Body of pancreas (tissue), 4 donors: Measurements from ENCODE around the gene HTT. TPM values are rescaled to one million over a fixed set of nuclear protein-coding genes. Genes with fewer than 3 reads are reported as not detected.

ENCODE experiments used
- ATAC-seq: fragments of 150-250 bp; one replicate; pipeline ENCODE4 v1.9.1; 2016
- DNase-seq, 4 donors: peaks; one replicate each; pipeline ENCODE4 v3.0.0-alpha.2; 2019
- H3K27ac ChIP-seq, 4 donors: fragments of 200-600 bp; sonication (generic); 1 replicate in 3 of 4; 2 replicates in 1 of 4; pipeline versions ENCODE4 v1.5.1 to v1.6.1; 2016 to 2019; ENCODE audit warnings: mild to moderate bottlenecking in 1 of 4, mixed read lengths in 1 of 4, moderate library complexity in 1 of 4
- H3K27me3 ChIP-seq, 2 donors: fragments of 200-600 bp; sonication (generic); one replicate each; pipeline ENCODE4 v1.6.0; 2016; ENCODE audit warnings: mild to moderate bottlenecking in 1 of 2
- H3K36me3 ChIP-seq, 2 donors: fragments of 200-600 bp; sonication (generic); replicated peaks in 1 of 2; 2 replicates each; pipeline ENCODE4 v1.5.1; 2016; ENCODE audit warnings: low read depth in 2 of 2; ENCODE audit not compliant: insufficient read depth in 1 of 2
- H3K4me1 ChIP-seq: fragments of 200-600 bp; sonication (generic); one replicate; pipeline ENCODE4 v1.6.0; 2016
- H3K4me3 ChIP-seq, 2 donors: fragments of 200-600 bp; sonication (generic); 1 replicate in 1 of 2; 2 replicates in 1 of 2; pipeline ENCODE4 v1.5.1; 2016 to 2019
- H3K9me3 ChIP-seq, 3 donors: fragments of 200-600 bp; sonication (generic); 1 replicate in 2 of 3; 2 replicates in 1 of 3; pipeline ENCODE4 v1.5.1; 2016
- POLR2A ChIP-seq, 3 donors: fragments of 450-650 bp; IDR thresholded peaks; one replicate each; pipeline ENCODE4 v1.6.1; 2016; ENCODE audit warnings: antibody characterized with exemption in 3 of 3, mild to moderate bottlenecking in 2 of 3
- WGBS, 2 donors: methylation state at CpG; one replicate each; pipeline ENCODE4 v1.1.5; 2017; 5-methylcytosine and 5-hydroxymethylcytosine counted together
- intact Hi-C: fragments of 100-400 bp; cut with DNase I; formaldehyde crosslinking; loops from one replicate; pipeline ENCODE4 v1.15.1; 2023
- total RNA-seq, 2 donors: library from RNA; depleted of rRNA; stranded (reverse); fragments of >200 nt; gene quantifications; one replicate each; pipeline ENCODE4 v1.1.0, GENCODE V29; 2016
- TF ChIP-seq, protein P1 (sequence below), 7 experiments: fragments of 450-650 bp in 4 of 7; fragments of 200-600 bp in 3 of 7; sonication (generic) in 3 of 7; IDR thresholded peaks; one replicate each; pipeline ENCODE4 v1.5.1; 2016 to 2019; ENCODE audit warnings: antibody characterized with exemption in 7 of 7

Gene HTT
- total RNA-seq, 2 donors from 2014 or later = 40.5 to 115 TPM

DNA sequence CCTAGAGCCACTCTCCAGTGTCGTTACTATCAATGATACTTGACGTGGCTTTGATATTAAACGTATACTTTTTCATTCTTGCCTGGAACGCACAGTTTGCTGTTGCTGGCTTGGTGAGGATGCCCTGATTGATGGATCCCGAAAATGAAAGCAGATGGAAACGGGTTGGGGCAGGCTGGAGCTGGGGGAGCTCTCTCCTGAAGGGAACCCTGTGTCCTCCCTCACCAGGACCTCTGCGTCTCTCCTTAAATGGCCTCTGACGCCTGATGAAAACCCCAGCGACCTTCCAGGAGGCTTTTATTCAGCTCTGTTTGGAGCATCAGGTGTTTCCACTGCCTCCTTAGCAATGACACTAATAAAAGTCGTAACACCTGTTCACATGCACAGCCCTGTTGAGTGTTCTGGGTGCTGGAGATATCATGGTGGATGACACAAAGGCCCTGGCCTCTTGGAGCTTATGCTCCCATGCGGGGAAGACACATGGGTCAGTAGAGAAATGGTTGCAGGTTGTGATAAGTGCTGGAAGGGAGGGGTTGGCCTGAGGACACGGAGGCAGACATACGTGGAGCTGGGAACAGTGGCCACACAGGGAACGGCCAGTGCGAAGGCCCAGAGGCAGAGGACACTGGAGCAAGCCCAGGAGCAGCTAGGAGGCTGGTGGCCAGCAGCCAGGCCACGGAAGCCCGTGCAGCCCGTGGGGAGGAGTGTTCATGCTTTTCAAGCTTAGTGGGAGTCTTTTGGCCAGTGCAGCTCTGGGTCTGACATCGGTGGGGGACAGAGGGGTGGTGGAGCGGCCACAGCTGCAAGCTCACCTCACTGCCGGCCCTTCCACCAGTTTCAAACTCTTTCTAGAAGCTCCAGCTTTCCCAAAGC is 182.0 kb downstream of the HTT start:
- 85 to 92% methylated on average over 18 to 19 of the region's 21 CpGs for WGBS, 2 donors
- Histone ChIP-seq H3K36me3 (no peaks in the 10 kb centered on the region), H3K4me1 (no peaks in the 10 kb centered on the region), H3K27me3 (no peaks in the 10 kb centered on the region), H3K27ac (no peak overlapping the region), H3K4me3 (no peak overlapping the region), H3K9me3 (no peaks in the 10 kb centered on the region)
- TF ChIP-seq POLR2A (IDR thresholded peaks at IDR 0.05) = no peak
- TF ChIP-seq, protein P1, sequence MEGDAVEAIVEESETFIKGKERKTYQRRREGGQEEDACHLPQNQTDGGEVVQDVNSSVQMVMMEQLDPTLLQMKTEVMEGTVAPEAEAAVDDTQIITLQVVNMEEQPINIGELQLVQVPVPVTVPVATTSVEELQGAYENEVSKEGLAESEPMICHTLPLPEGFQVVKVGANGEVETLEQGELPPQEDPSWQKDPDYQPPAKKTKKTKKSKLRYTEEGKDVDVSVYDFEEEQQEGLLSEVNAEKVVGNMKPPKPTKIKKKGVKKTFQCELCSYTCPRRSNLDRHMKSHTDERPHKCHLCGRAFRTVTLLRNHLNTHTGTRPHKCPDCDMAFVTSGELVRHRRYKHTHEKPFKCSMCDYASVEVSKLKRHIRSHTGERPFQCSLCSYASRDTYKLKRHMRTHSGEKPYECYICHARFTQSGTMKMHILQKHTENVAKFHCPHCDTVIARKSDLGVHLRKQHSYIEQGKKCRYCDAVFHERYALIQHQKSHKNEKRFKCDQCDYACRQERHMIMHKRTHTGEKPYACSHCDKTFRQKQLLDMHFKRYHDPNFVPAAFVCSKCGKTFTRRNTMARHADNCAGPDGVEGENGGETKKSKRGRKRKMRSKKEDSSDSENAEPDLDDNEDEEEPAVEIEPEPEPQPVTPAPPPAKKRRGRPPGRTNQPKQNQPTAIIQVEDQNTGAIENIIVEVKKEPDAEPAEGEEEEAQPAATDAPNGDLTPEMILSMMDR (IDR thresholded peaks at IDR 0.05) = no peak
- no peak for DNase-seq
- ATAC-seq = no peak
- intact Hi-C loops = no loop called here

DNA sequence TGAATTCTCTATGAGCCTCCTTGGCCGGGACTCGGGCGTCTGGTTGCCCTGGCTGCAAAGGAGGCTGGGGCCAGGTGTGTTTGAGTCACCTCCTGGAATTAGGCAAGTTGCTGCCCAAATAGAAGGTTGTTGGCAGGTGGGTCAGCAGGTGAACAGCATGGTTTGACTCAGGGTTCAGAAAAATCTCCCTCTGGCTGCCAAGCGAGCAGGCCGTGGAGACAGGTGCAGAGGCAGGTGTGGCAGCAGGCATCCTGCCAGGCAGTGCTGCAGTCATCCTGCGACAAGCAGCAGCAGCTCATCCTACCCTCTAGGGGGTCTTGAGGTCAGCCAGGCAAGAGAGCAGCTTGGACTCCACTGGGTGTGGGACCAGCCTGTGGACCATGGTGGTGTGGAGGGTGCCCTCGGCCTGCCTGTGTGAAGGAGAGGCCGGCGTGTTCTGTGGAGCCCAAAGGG is 182.6 kb downstream of the HTT start:
- no peaks in the 10 kb centered on the region for H3K27me3 ChIP-seq
- ATAC-seq (no peak), DNase-seq (peak in 1 of 4 donors; percentile 28)
- no peaks in the 10 kb centered on the region for H3K4me1 ChIP-seq
- no peak overlapping the region for H3K27ac ChIP-seq
- intact Hi-C loops = no loop called here
- no peaks in the 10 kb centered on the region for H3K9me3 ChIP-seq
- 89 to 95% methylated on average over 3 to 8 of the region's 9 CpGs for WGBS, 2 donors
- no peak for TF ChIP-seq POLR2A (IDR thresholded peaks at IDR 0.05)
- TF ChIP-seq, protein P1 (IDR thresholded peaks at IDR 0.05) = no peak
- no peaks in the 10 kb centered on the region for H3K36me3 ChIP-seq
- H3K4me3 ChIP-seq = no peak overlapping the region

DNA sequence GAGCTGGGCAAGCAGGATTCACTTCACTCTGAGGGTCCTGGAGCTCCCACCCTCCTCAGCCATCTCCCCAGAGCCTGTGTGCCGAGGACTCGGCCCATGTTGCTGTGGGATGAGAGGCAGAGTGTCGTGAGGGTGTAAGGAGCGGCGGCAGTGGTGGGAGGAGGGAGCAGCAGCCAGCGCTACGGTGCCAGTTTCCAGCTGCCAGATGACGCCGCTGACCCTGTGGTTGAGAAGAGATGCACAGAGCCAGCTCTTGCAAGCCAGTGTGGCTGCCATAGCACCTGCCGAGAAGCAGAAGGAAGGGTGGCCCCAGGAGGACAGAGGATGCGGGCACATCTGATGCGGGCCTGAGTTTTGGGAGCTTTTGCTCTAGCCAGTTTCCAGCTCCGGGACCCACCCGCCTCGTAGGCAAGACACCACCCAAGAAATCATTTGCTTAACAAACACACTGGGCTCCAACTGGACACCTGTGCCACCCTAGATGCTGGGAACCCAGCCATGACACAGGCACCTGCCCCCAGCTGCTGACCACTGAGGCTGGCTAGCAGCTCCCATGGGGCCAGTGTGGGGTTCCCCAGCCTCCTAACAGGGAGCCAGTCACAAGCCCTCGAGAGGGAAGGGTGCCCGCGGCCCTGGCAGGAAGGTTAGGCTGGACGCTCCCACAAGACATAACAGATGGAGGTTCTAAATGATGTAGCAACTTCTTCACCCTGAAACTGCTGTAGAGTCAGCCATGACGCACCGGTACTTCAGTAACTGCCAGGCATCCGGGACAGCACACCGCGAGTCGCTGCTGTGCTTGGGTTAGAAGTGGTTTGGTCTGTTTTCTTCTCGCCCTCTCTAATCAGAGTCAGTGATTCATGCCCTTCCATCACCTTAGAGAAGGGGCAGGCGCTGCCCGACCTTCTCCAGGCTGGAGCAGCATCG is 183.3 kb downstream of the HTT start:
- H3K36me3 ChIP-seq = no peaks in the 10 kb centered on the region
- no peaks in the 10 kb centered on the region for H3K9me3 ChIP-seq
- H3K4me1 ChIP-seq = no peaks in the 10 kb centered on the region
- WGBS, 2 donors = 86 to 95% methylated on average over 21 to 29 of the region's 29 CpGs
- TF ChIP-seq POLR2A (IDR thresholded peaks at IDR 0.05) = no peak
- TF ChIP-seq, protein P1 (IDR thresholded peaks at IDR 0.05) = no peak
- H3K27me3 ChIP-seq = no peaks in the 10 kb centered on the region
- DNase-seq (no peak), ATAC-seq (no peak)
- H3K27ac ChIP-seq = no peak overlapping the region
- H3K4me3 ChIP-seq = no peak overlapping the region
- intact Hi-C loops = no loop called here

DNA sequence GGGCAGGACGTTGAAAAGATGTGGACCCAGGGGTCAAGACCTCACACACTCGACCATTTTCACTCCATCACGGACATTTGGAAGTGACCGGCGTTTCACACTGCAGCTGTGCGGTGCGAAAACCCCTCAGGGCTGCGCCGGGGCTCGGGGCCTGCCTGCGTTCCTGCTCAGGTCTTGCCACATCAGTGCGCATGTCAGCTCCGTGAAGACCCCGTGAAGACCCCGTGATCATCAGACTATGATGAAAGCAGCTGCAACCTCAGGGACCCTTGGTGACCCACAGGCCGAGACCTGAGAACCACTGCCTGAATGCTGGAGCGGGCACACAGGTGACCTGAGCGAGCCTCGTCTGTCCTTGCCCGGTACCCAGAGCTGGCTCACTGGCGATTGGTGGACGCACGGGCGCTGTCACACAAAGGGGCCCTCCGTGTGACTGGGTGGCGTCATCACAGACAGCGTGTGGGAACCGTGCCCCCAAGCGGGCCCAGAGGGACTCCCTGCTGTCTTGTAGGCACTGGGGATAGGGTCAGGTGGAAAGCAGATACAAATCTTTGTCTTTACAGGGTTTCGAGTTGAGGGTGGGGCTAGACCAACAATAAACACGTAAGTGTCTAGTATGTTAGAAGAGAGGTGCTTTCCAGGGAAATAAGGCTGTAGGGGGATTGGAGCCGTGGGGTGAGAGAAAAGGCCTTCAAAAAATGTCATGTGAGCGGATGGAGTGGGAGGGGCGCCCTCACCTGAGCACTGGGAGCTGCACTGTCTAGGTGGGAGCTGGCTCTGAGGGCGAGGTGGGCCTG is 187.1 kb downstream of the HTT start:
- ATAC-seq (no peak), DNase-seq (no peak)
- Histone ChIP-seq H3K27me3 (no peaks in the 10 kb centered on the region), H3K27ac (no peak overlapping the region), H3K36me3 (no peaks in the 10 kb centered on the region), H3K4me1 (no peaks in the 10 kb centered on the region), H3K4me3 (no peak overlapping the region), H3K9me3 (no peaks in the 10 kb centered on the region)
- WGBS, 2 donors = 89 to 90% methylated on average over 25 to 34 of the region's 35 CpGs
- intact Hi-C loops = no loop called here
- TF ChIP-seq, protein P1 (IDR thresholded peaks at IDR 0.05) = no peak
- no peak for TF ChIP-seq POLR2A (IDR thresholded peaks at IDR 0.05)
